ENCODE measurements around the gene ZFP64. TPM values are rescaled to one million over a fixed set of nuclear protein-coding genes. Genes with fewer than 3 reads are reported as not detected.
A peak's percentile ranks its signal among the peaks of the same experiment; 100 is the strongest.

The ZFP64 gene
- total and polyA plus RNA-seq, 5 donors from 2014 or later, result 6.7 to 14.9 (median 8.3) TPM

GRCh38 chr20:52152921-52153320 lies 38.7 kb downstream of the ZFP64 start:
- Histone ChIP-seq H3K27ac (ENCODE audit: insufficient read depth, low read length, poor library complexity, severe bottlenecking) (no peak overlapping the region), H3K27me3 (ENCODE audit: control insufficient read depth, insufficient read depth, low read length) (no peaks in the 10 kb centered on the region), H3K36me3 (ENCODE audit: control insufficient read depth, insufficient read depth, low read length) (peaks cover 35% of the 10 kb centered on the region), H3K9me3 (ENCODE audit: control insufficient read depth in 2 of 2, low read length in 2 of 2) (no peaks in the 10 kb centered on the region), H3K4me1 (ENCODE audit: control insufficient read depth, insufficient read depth, low read length, poor library complexity, severe bottlenecking) (no peaks in the 10 kb centered on the region), H3K4me3 (ENCODE audit: low read depth, low read length) (no peak overlapping the region)
- H3K4me1 Mint-ChIP-seq, result peaks cover 0 to 8% (median 4%) of the 10 kb centered on the region in 4 donors
- no peak overlapping the region for H3K4me3 Mint-ChIP-seq
- peaks cover 0 to 2% (median 0%) of the 10 kb centered on the region in 7 donors for H3K9me3 Mint-ChIP-seq
- no peaks in the 10 kb centered on the region for H3K27me3 Mint-ChIP-seq
- no peak for ATAC-seq (ENCODE audit: low read depth in 2 of 2)
- no peak for DNase-seq
- H3K27ac Mint-ChIP-seq, result no peak overlapping the region
- H3K36me3 Mint-ChIP-seq, result peaks cover 44% of the 10 kb centered on the region

- Histone ChIP-seq H3K9me3 (ENCODE audit: control insufficient read depth in 2 of 2, low read length in 2 of 2) (no peaks in the 10 kb centered on the region), H3K27ac (ENCODE audit: insufficient read depth, low read length, poor library complexity, severe bottlenecking) (no peak overlapping the region), H3K4me1 (ENCODE audit: control insufficient read depth, insufficient read depth, low read length, poor library complexity, severe bottlenecking) (no peaks in the 10 kb centered on the region), H3K36me3 (ENCODE audit: control insufficient read depth, insufficient read depth, low read length) (peaks cover 35% of the 10 kb centered on the region), H3K27me3 (ENCODE audit: control insufficient read depth, insufficient read depth, low read length) (no peaks in the 10 kb centered on the region), H3K4me3 (ENCODE audit: low read depth, low read length) (no peak overlapping the region)
- Mint-ChIP-seq H3K36me3 (peaks cover 41% of the 10 kb centered on the region), H3K27me3 (no peaks in the 10 kb centered on the region), H3K9me3 (no peaks in the 10 kb centered on the region), H3K27ac (no peak overlapping the region), H3K4me1 (peaks cover 0 to 8% (median 4%) of the 10 kb centered on the region in 4 donors), H3K4me3 (no peak overlapping the region)
- no peak for ATAC-seq (ENCODE audit: low read depth in 2 of 2)
- DNase-seq, result no peak
These were observed 39.2 kb downstream of the ZFP64 start for GRCh38 chr20:52152416-52152815.

- Histone ChIP-seq H3K4me3 (ENCODE audit: low read depth, low read length) (no peak overlapping the region), H3K36me3 (ENCODE audit: control insufficient read depth, insufficient read depth, low read length) (peaks cover 27% of the 10 kb centered on the region), H3K27ac (ENCODE audit: insufficient read depth, low read length, poor library complexity, severe bottlenecking) (no peak overlapping the region), H3K4me1 (ENCODE audit: control insufficient read depth, insufficient read depth, low read length, poor library complexity, severe bottlenecking) (no peaks in the 10 kb centered on the region), H3K27me3 (ENCODE audit: control insufficient read depth, insufficient read depth, low read length) (no peaks in the 10 kb centered on the region), H3K9me3 (ENCODE audit: control insufficient read depth in 2 of 2, low read length in 2 of 2) (no peaks in the 10 kb centered on the region)
- H3K4me3 Mint-ChIP-seq, result no peak overlapping the region
- H3K36me3 Mint-ChIP-seq, result peaks cover 29% of the 10 kb centered on the region
- peaks cover 0 to 6% (median 4%) of the 10 kb centered on the region in 4 donors for H3K4me1 Mint-ChIP-seq
- ATAC-seq (ENCODE audit: low read depth in 2 of 2) (no peak), DNase-seq (peak in 2 of 3 donors; percentile 21 to 67)
- no peaks in the 10 kb centered on the region for H3K27me3 Mint-ChIP-seq
- H3K9me3 Mint-ChIP-seq, result no peaks in the 10 kb centered on the region
- peak overlapping the region in 1 of 3 donors; percentile 0 for H3K27ac Mint-ChIP-seq
These were observed 40.9 kb downstream of the ZFP64 start for GRCh38 chr20:52150440-52151258.

- Histone ChIP-seq H3K36me3 (ENCODE audit: control insufficient read depth, insufficient read depth, low read length) (no peaks in the 10 kb centered on the region), H3K4me1 (ENCODE audit: control insufficient read depth, insufficient read depth, low read length, poor library complexity, severe bottlenecking) (no peaks in the 10 kb centered on the region), H3K27ac (ENCODE audit: insufficient read depth, low read length, poor library complexity, severe bottlenecking) (no peak overlapping the region), H3K4me3 (ENCODE audit: low read depth, low read length) (no peak overlapping the region), H3K27me3 (ENCODE audit: control insufficient read depth, insufficient read depth, low read length) (no peaks in the 10 kb centered on the region), H3K9me3 (ENCODE audit: control insufficient read depth in 2 of 2, low read length in 2 of 2) (no peaks in the 10 kb centered on the region)
- no peaks in the 10 kb centered on the region for H3K9me3 Mint-ChIP-seq
- no peak overlapping the region for H3K4me3 Mint-ChIP-seq
- no peak overlapping the region for H3K27ac Mint-ChIP-seq
- ATAC-seq (ENCODE audit: low read depth in 2 of 2) (no peak), DNase-seq (no peak)
- H3K36me3 Mint-ChIP-seq, result peaks cover 10% of the 10 kb centered on the region
- H3K27me3 Mint-ChIP-seq, result no peaks in the 10 kb centered on the region
- H3K4me1 Mint-ChIP-seq, result peaks cover 0 to 4% (median 2%) of the 10 kb centered on the region in 4 donors
These were observed 46.0 kb downstream of the ZFP64 start for GRCh38 chr20:52145587-52145986.

- Histone ChIP-seq H3K27me3 (ENCODE audit: control insufficient read depth, insufficient read depth, low read length) (no peaks in the 10 kb centered on the region), H3K36me3 (ENCODE audit: control insufficient read depth, insufficient read depth, low read length) (no peaks in the 10 kb centered on the region), H3K27ac (ENCODE audit: insufficient read depth, low read length, poor library complexity, severe bottlenecking) (no peak overlapping the region), H3K9me3 (ENCODE audit: control insufficient read depth in 2 of 2, low read length in 2 of 2) (no peaks in the 10 kb centered on the region), H3K4me3 (ENCODE audit: low read depth, low read length) (no peak overlapping the region), H3K4me1 (ENCODE audit: control insufficient read depth, insufficient read depth, low read length, poor library complexity, severe bottlenecking) (no peaks in the 10 kb centered on the region)
- Mint-ChIP-seq H3K4me3 (no peak overlapping the region), H3K27me3 (no peaks in the 10 kb centered on the region), H3K9me3 (no peaks in the 10 kb centered on the region), H3K27ac (no peak overlapping the region), H3K4me1 (peaks cover 0 to 4% (median 0%) of the 10 kb centered on the region in 4 donors), H3K36me3 (peaks cover 9% of the 10 kb centered on the region)
- no peak for ATAC-seq (ENCODE audit: low read depth in 2 of 2)
- DNase-seq, result no peak
These were observed 48.3 kb downstream of the ZFP64 start for GRCh38 chr20:52143277-52143676.

- H3K27me3 ChIP-seq (ENCODE audit: control insufficient read depth, insufficient read depth, low read length), result no peaks in the 10 kb centered on the region
- Mint-ChIP-seq H3K27ac (no peak overlapping the region), H3K36me3 (peaks cover 9% of the 10 kb centered on the region), H3K4me1 (peaks cover 0 to 4% (median 0%) of the 10 kb centered on the region in 4 donors), H3K4me3 (no peak overlapping the region), H3K27me3 (no peaks in the 10 kb centered on the region), H3K9me3 (no peaks in the 10 kb centered on the region)
- no peaks in the 10 kb centered on the region for H3K9me3 ChIP-seq (ENCODE audit: control insufficient read depth in 2 of 2, low read length in 2 of 2)
- ATAC-seq (ENCODE audit: low read depth in 2 of 2) (no peak), DNase-seq (no peak)
- H3K36me3 ChIP-seq (ENCODE audit: control insufficient read depth, insufficient read depth, low read length), result no peaks in the 10 kb centered on the region
- H3K27ac ChIP-seq (ENCODE audit: insufficient read depth, low read length, poor library complexity, severe bottlenecking), result no peak overlapping the region
- H3K4me1 ChIP-seq (ENCODE audit: control insufficient read depth, insufficient read depth, low read length, poor library complexity, severe bottlenecking), result no peaks in the 10 kb centered on the region
- no peak overlapping the region for H3K4me3 ChIP-seq (ENCODE audit: low read depth, low read length)
These were observed 48.8 kb downstream of the ZFP64 start for GRCh38 chr20:52142757-52143156.

- H3K4me1 Mint-ChIP-seq, result peaks cover 0 to 4% (median 0%) of the 10 kb centered on the region in 4 donors
These were observed 51.6 kb downstream of the ZFP64 start for GRCh38 chr20:52139986-52140385.

GRCh38 chr20:52137850-52138249 lies 53.7 kb downstream of the ZFP64 start:
- Mint-ChIP-seq H3K27me3 (no peaks in the 10 kb centered on the region), H3K27ac (no peak overlapping the region), H3K36me3 (peaks cover 9% of the 10 kb centered on the region), H3K9me3 (no peaks in the 10 kb centered on the region), H3K4me3 (no peak overlapping the region), H3K4me1 (no peaks in the 10 kb centered on the region)
- ATAC-seq (ENCODE audit: low read depth in 2 of 2) (no peak), DNase-seq (no peak)
- H3K4me3 ChIP-seq (ENCODE audit: low read depth, low read length), result no peak overlapping the region
- H3K4me1 ChIP-seq (ENCODE audit: control insufficient read depth, insufficient read depth, low read length, poor library complexity, severe bottlenecking), result no peaks in the 10 kb centered on the region
- H3K36me3 ChIP-seq (ENCODE audit: control insufficient read depth, insufficient read depth, low read length), result no peaks in the 10 kb centered on the region
- no peaks in the 10 kb centered on the region for H3K9me3 ChIP-seq (ENCODE audit: control insufficient read depth in 2 of 2, low read length in 2 of 2)
- no peak overlapping the region for H3K27ac ChIP-seq (ENCODE audit: insufficient read depth, low read length, poor library complexity, severe bottlenecking)
- no peaks in the 10 kb centered on the region for H3K27me3 ChIP-seq (ENCODE audit: control insufficient read depth, insufficient read depth, low read length)

More at GRCh38 chr20:52139986-52140385, 51.6 kb downstream of the ZFP64 start:
- no peak overlapping the region for H3K27ac Mint-ChIP-seq
- H3K27me3 ChIP-seq (ENCODE audit: control insufficient read depth, insufficient read depth, low read length), result no peaks in the 10 kb centered on the region
- DNase-seq (no peak), ATAC-seq (ENCODE audit: low read depth in 2 of 2) (no peak)
- H3K27me3 Mint-ChIP-seq, result no peaks in the 10 kb centered on the region
- no peak overlapping the region for H3K4me3 Mint-ChIP-seq
- no peaks in the 10 kb centered on the region for H3K9me3 Mint-ChIP-seq
- H3K27ac ChIP-seq (ENCODE audit: insufficient read depth, low read length, poor library complexity, severe bottlenecking), result no peak overlapping the region
- no peaks in the 10 kb centered on the region for H3K4me1 ChIP-seq (ENCODE audit: control insufficient read depth, insufficient read depth, low read length, poor library complexity, severe bottlenecking)
- no peaks in the 10 kb centered on the region for H3K36me3 ChIP-seq (ENCODE audit: control insufficient read depth, insufficient read depth, low read length)
- H3K36me3 Mint-ChIP-seq, result peaks cover 9% of the 10 kb centered on the region
- no peaks in the 10 kb centered on the region for H3K9me3 ChIP-seq (ENCODE audit: control insufficient read depth in 2 of 2, low read length in 2 of 2)
- H3K4me3 ChIP-seq (ENCODE audit: low read depth, low read length), result no peak overlapping the region
